Erythroblast (primary cell): ENCODE results near the gene PHF20.

ENCODE experiments used
- GATA1 ChIP-seq: IDR thresholded peaks from 2 replicates; pipeline ENCODE4 v1.6.1; 2011; ENCODE audit warnings: low read depth, mild to moderate bottlenecking, control low read depth, low read length, moderate library complexity
- POLR2A ChIP-seq: IDR thresholded peaks from 2 replicates; pipeline ENCODE4 v1.6.1; 2011; ENCODE audit warnings: mild to moderate bottlenecking, low read length

- no peak for TF ChIP-seq POLR2A
- TF ChIP-seq GATA1, result no peak
Observed at GRCh38 chr20:35870541-35871258, 98.9 kb downstream of the PHF20 start.
